GM08714 (cell line): Measurements from ENCODE around the gene CCDC160.
"Not testable (repeated sequence)": the region's sequence is repeated elsewhere in the genome, so short reads cannot be mapped to it uniquely, and the experiment has no call there.

Source experiments
- H3K4me3 ChIP-seq: fragments of 200-500 bp; sonication (Bioruptor generic); 2 replicates; pipeline ENCODE4 v1.5.1; 2014; ENCODE audit warnings: mild to moderate bottlenecking, low read length, inconsistent platforms
- ZNF274 ChIP-seq: IDR thresholded peaks from 2 replicates; pipeline ENCODE4 v1.6.1; 2012; ENCODE audit warnings: mild to moderate bottlenecking, low read depth, low read length

The CCDC160 gene

DNA sequence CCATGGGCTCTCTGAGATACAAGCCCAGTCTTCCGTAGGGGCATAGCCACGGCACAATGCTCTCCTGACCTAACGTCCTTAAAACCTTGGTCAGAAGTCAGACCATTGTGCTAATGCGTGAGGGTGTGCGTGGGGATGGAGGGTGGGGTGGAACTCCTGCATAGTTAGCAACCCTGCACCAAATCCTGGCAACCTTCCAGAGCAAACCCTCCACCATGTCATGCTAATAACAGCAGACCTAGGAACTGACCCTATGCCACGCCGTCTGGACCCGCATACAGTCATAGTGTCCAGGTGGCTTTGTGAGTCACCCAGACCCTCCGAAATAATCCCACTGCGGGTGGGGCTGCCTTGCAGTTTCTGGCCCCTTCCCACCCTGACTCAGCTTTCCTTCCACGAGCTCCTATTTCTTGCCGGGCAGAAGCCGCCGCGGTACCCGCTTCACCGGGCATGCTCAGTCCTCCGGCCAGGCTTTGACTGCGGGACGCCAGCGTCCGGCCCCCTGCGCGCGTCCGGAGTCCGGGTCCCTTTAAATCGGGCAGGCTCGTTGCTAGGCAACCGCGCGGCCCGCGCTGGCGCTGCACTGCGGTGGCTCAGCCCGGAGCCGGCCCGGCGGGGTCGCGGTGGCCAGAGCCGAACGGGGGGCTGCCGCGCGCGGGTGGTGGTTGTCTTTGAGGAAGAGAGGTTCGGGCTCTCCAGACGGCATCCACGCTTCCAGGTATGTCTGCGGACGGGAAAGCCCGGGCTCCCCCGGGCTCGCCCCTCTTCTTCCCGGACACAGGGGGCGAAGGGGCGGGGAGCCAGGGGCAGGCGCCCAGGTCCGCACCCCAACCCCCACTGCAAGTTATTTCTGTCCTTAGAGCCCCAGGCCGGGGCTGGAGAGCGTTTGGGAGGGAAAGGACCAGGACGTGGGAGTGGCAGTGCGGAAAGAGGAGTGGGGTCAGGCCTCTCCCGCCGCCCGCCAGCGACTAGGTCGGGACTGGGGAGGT lies at the start of gene CCDC160:
Gene CCDC160, plus strand, starts transcription at position 557 of the 989 bp plus-strand sequence. CDS start 7,619 bp downstream, outside the sequence.
- peak within 1 kb of the TSS; percentile 17; the same call in 1 of the 2 replicates for H3K4me3 ChIP-seq
- TF ChIP-seq ZNF274 = no peak

DNA sequence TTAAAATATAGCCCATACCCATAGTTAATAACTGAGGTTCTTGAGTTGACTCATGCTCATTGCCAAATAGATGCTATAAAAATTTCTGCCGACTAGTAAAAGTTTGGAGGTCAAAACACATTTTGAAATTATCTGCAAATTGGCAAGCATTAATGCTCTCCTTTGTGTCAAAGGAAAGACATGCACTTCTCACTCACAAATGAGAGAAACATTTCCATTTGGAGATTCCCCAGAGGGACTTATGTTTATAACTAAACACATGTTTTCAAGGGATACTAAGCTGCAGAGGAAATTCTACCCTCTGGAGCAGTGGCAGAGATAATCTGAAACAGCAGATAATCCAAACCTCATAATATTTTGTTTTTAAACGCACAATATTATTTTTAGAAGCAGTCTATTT lies 45.7 kb upstream of the CCDC160 start:
- H3K4me3 ChIP-seq = no peak overlapping the region

GRCh38 chrX:134194915-134195314 lies 42.1 kb upstream of the CCDC160 start:
- H3K4me3 ChIP-seq = no peak overlapping the region
- TF ChIP-seq ZNF274 = no peak

More for the DNA sequence above, 45.7 kb upstream of the CCDC160 start:
- no peak for TF ChIP-seq ZNF274

DNA sequence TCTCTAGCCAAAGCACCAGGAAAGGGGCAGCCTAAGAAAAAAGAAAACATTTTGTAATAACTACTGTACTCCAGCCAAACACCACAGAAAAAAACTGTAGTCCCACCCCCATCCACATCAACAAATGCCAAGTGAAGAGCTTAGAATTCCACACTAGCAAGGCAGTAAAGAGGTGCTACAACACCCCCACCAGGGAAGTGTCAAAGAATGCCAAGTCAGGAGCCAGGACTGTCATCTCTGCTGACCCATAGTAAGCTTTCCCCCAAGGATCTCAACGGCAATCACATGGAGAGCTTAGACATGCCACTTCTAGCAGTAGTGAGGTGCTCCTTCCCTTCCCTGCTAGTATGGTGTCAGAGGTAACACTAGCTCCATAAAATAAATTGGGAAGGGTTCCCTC lies 34.4 kb upstream of the CCDC160 start:
- no peak for TF ChIP-seq ZNF274
- no peak overlapping the region for H3K4me3 ChIP-seq

- H3K4me3 ChIP-seq = no peak overlapping the region
- no peak for TF ChIP-seq ZNF274
These were observed 30.8 kb upstream of the CCDC160 start for GRCh38 chrX:134206221-134206620.

- TF ChIP-seq ZNF274 = no peak
- H3K4me3 ChIP-seq = no peak overlapping the region
These were observed 26.5 kb upstream of the CCDC160 start for GRCh38 chrX:134210465-134210864.

DNA sequence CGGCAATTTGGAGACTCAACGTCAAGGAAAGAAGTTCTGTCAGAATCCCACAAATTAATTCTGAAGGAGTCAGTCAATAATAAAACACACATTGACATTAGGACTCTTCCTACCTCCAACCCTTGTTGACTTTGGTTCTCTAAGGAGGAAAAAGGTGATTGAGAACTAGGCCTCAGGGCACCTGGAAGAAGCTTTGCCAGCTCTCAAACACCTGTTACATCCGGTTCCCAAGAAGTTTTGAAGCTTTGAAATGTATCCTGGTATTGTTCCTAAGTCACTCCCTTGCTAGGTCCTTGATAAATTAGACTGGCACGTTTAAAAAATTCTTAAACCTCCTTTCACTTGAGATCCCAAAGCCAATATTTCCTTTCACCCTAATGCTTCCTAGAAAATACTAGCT lies 1.7 kb upstream of the CCDC160 start:
- TF ChIP-seq ZNF274 = no peak
- no peak overlapping the region for H3K4me3 ChIP-seq

- not testable (repeated sequence) for H3K4me3 ChIP-seq
These were observed 1.2 kb downstream of the CCDC160 start for GRCh38 chrX:134238144-134238543.

DNA sequence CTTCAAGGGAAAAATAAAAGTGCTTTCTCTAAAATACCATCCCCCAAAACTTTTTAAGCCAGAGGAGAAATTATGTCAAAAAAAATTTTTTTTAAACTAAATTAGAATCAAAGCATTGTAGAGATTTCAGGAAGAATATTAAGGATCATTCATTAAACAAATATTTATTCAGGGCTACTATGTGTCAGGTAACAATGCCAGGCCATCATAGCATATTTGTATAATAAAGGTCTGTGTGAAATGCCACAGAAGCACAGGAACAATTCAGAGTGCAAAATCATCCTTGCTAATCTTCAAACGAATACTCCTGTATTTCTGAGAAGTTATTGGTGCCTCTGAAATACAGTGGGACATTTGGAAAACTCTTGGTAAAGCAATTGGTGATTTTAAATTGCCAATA lies 2.0 kb downstream of the CCDC160 start:
- no peak for TF ChIP-seq ZNF274

DNA sequence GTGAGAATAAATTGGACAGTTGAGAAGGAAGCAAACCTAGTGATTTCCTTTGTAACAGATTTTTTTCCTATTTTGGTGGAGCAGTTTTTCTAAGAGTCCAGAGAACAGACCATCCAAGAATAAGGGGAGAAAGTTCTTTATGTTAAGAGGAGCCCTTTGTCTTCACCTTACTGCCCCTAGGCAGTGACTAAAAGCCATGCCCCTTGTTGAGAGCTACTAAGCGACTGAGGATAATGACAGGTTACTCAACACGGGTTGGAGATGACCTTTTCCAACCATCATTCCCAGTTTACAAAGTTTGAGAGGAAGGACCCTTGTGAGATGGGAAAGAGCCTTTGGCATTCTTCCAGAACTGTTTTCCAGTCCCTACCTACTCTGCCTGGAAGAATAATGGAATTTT lies 3.2 kb downstream of the CCDC160 start:
- H3K4me3 ChIP-seq = no peak overlapping the region
- no peak for TF ChIP-seq ZNF274

More for the DNA sequence above, 2.0 kb downstream of the CCDC160 start:
- H3K4me3 ChIP-seq = no peak overlapping the region

DNA sequence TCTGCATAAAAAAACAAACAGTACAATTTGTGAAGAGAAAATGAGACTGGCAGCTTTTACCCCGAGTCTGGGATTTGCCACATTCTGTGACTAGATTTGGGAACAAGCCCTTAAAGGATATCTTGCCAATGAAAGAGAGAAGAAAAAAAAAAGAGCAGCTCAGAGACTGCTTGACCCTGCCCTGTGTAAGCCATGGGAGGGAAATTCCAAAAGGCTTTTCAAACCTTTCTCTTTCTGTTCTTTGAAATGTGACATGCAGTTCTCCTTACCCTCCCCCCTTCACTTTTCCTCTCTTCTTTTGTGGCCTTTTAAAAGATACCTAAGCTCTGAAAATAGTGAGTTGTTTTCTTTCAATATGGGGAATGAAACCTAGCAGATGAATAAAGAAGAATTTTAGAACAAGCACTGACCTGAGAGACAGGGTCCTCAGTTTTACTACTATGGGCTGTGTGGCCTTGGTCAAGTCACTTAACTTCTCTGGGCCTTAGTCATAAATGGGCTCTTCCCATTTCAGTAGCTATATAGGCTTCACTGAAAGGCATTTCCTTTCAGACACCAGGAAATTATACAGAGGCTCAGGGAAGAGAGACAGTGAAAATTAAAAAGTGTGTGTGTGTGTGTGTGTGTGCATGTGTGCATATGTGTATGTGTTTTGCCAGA lies 5.1 kb downstream of the CCDC160 start:
- no peak overlapping the region for H3K4me3 ChIP-seq
- TF ChIP-seq ZNF274 = no peak

DNA sequence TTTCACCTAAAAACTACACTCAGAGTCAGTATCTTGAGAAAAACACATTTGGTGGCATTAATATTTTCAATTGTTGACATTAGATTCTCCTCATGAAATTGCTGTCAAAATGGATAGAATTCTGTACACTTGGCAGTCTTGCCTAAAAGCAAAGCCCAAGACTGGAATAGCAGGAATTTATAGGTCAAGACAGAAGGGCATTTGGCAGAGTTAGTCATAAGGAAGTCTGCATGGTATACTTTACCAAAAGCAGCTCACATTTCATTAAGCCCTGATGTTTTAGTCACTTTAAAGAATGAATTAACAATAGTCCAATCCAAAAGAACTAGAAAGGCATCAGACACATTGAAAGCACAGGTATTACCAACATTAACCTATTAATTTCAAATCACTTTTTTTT lies 7.1 kb downstream of the CCDC160 start:
- no peak for TF ChIP-seq ZNF274

DNA sequence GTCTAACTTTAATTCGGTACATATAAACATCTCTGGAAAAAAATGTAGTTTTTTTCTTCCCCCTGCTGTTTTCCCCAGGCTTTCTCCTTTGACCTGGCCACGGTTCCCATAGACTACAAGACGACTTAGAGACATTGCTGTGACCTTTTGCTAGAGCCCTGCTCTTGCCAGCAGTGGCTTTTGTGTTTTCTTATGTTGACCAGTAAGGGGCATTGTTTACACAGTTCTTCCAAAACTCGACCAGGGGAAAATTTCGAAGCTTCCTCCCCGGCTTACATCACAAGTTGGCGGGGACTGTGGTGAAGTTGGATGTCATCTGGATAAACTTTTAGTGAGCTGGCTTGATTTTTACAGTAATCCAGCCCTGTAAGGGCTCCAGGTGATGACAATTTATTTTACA lies 9.3 kb downstream of the CCDC160 start:
- no peak for TF ChIP-seq ZNF274
- H3K4me3 ChIP-seq = no peak overlapping the region

More for the DNA sequence above, 7.1 kb downstream of the CCDC160 start:
- no peak overlapping the region for H3K4me3 ChIP-seq

DNA sequence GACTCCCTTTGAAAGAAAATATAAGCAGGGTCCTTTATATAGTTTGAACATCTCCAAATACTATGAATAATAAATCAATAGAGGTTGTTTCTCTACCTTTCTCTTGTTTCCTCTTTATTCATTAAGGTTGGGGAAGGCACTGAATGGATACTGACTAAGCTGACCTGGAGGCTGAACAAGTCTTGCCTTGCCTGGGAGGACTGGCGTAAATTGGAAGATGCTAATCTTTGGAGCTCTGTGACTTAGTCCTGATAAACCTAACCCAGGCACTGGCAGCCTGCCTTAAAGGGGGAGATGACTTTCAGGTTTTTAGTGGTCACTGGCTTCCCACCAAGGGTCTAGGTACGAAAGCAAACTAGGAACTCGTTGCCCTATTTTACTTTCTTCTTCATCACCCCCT lies 10.5 kb downstream of the CCDC160 start:
- H3K4me3 ChIP-seq = no peak overlapping the region
- no peak for TF ChIP-seq ZNF274

DNA sequence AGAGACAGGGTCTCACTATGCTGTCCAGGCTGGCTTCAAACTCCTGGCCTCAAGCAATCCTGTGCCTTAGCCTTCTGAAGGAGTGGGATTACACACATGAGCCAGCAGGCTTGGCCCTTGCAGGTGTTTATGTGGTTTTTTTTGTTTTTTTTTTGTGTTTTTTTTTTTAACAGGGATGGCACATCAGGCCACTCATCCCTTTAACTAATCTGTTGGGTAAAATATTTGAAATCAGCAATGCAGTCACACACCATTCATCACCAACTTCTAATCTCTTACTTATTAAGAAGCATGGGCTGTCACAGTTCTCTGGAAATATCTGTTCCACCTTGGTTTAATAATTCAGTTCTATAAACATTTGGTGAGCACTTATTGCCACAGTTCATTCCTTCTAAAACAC lies 12.3 kb downstream of the CCDC160 start:
- no peak overlapping the region for H3K4me3 ChIP-seq
- TF ChIP-seq ZNF274 = no peak
